Hepatocyte (in vitro differentiated cells): ENCODE results near the gene ALDH2.
"Not testable (repeated sequence)": the region's sequence is repeated elsewhere in the genome, so short reads cannot be mapped to it uniquely, and the experiment has no call there.

ENCODE experiments used
- CTCF ChIP-seq: fragments of 200-600 bp; sonication (generic); IDR thresholded peaks from 2 replicates; pipeline ENCODE4 v1.5.1; 2016; ENCODE audit warnings: antibody characterized with exemption, mild to moderate bottlenecking; ENCODE audit not compliant: poor library complexity
- EZH2 ChIP-seq: fragments of 200-600 bp; sonication (generic); IDR thresholded peaks from 2 replicates; pipeline ENCODE4 v1.6.1; 2016; ENCODE audit warnings: antibody characterized with exemption, mild to moderate bottlenecking, borderline replicate concordance
- EZH2phosphoT487 ChIP-seq: fragments of 200-600 bp; sonication (generic); IDR thresholded peaks from one replicate; pipeline ENCODE4 v1.6.1; 2018; ENCODE audit warnings: antibody characterized with exemption, mild to moderate bottlenecking, low read depth, moderate library complexity; ENCODE audit not compliant: unreplicated experiment, severe bottlenecking

GRCh38 chr12:111763552-111763951 lies 3.2 kb upstream of the ALDH2 start:
- TF ChIP-seq CTCF, EZH2, EZH2phosphoT487: not testable (repeated sequence)
